Colonic mucosa (tissue), 4 donors: ENCODE data around the gene TENM3. TPM values are rescaled to one million over a fixed set of nuclear protein-coding genes. Genes with fewer than 3 reads are reported as not detected.

ENCODE experiments used
- DNase-seq: peaks from one replicate; pipeline ENCODE4 v3.0.0-alpha.2; 2020
- H3K27ac ChIP-seq: fragments of 200-600 bp; one replicate; pipeline ENCODE4 v1.8.0; 2021
- H3K27me3 ChIP-seq: fragments of 200-600 bp; one replicate; pipeline ENCODE4 v1.8.0; 2021
- H3K36me3 ChIP-seq: fragments of 200-600 bp; one replicate; pipeline ENCODE4 v1.8.0; 2021
- H3K4me1 ChIP-seq: fragments of 200-600 bp; one replicate; pipeline ENCODE4 v1.8.0; 2021; ENCODE audit warnings: mild to moderate bottlenecking
- H3K4me3 ChIP-seq: fragments of 200-600 bp; one replicate; pipeline ENCODE4 v1.8.0; 2021
- H3K9ac ChIP-seq, 2 donors: one replicate each; pipeline ENCODE4 v1.7.0; 2013; ENCODE audit warnings: control low read depth in 2 of 2, low read depth in 2 of 2, low read length in 2 of 2
- H3K9me3 ChIP-seq: fragments of 200-600 bp; one replicate; pipeline ENCODE4 v1.8.0; 2021
- CTCF ChIP-seq: fragments of 200-600 bp; IDR thresholded peaks from one replicate; pipeline ENCODE4 v1.8.0; 2022; ENCODE audit warnings: antibody characterized with exemption, mild to moderate bottlenecking
- intact Hi-C: fragments of 100-400 bp; cut with DNase I; formaldehyde crosslinking; loops from one replicate; pipeline ENCODE4 v1.14.1; 2022
- total RNA-seq, 2 donors: library from RNA; stranded (reverse); fragmentation: NEBNext Ultra II Directional in 1 of 2; extraction: Animal tissue kit (Norgen Biotek cat#: 25700) in 1 of 2; gene quantifications; one replicate each; pipeline ENCODE4 v1.2.1, GENCODE V29; 2021
- donor health status: healthy.
- donor health status: DM: no; HTN: no; CAD: no.
- donor health status: DM: no; HTN: no; CAD: no.

The TENM3 gene
- total RNA-seq, 2 donors from 2014 or later: 0.32 to 1.6 TPM

GRCh38 chr4:182749667-182750167, 506.5 kb downstream of the TENM3 start:
- H3K9ac ChIP-seq: no peak overlapping the region
- intact Hi-C loops: no loop called here
- H3K36me3 ChIP-seq: no peaks in the 10 kb centered on the region
- H3K9me3 ChIP-seq: no peaks in the 10 kb centered on the region
- DNase-seq: no peak
- no peaks in the 10 kb centered on the region for H3K27me3 ChIP-seq
- H3K4me3 ChIP-seq: no peak overlapping the region
- no peak overlapping the region for H3K27ac ChIP-seq
- no peaks in the 10 kb centered on the region for H3K4me1 ChIP-seq
- no peak for TF ChIP-seq CTCF

GRCh38 chr4:182752158-182752910, 509.1 kb downstream of the TENM3 start:
- no peak overlapping the region for H3K4me3 ChIP-seq
- TF ChIP-seq CTCF: no peak
- intact Hi-C loops: no loop called here
- DNase-seq: no peak
- no peak overlapping the region for H3K27ac ChIP-seq
- H3K4me1 ChIP-seq: no peaks in the 10 kb centered on the region
- no peaks in the 10 kb centered on the region for H3K27me3 ChIP-seq
- no peak overlapping the region for H3K9ac ChIP-seq
- no peaks in the 10 kb centered on the region for H3K36me3 ChIP-seq
- H3K9me3 ChIP-seq: no peaks in the 10 kb centered on the region

- H3K36me3 ChIP-seq: no peaks in the 10 kb centered on the region
- H3K27ac ChIP-seq: no peak overlapping the region
- intact Hi-C loops: no loop called here
- no peaks in the 10 kb centered on the region for H3K4me1 ChIP-seq
- no peak for DNase-seq
- H3K9ac ChIP-seq: no peak overlapping the region
- no peaks in the 10 kb centered on the region for H3K9me3 ChIP-seq
- TF ChIP-seq CTCF: no peak
- H3K4me3 ChIP-seq: no peak overlapping the region
- H3K27me3 ChIP-seq: no peaks in the 10 kb centered on the region
Observed at GRCh38 chr4:182754895-182755294, 511.7 kb downstream of the TENM3 start.

GRCh38 chr4:182756161-182756690, 513.0 kb downstream of the TENM3 start:
- H3K4me1 ChIP-seq: no peaks in the 10 kb centered on the region
- DNase-seq: no peak
- H3K27me3 ChIP-seq: no peaks in the 10 kb centered on the region
- no peak overlapping the region for H3K27ac ChIP-seq
- H3K9me3 ChIP-seq: no peaks in the 10 kb centered on the region
- no peaks in the 10 kb centered on the region for H3K36me3 ChIP-seq
- intact Hi-C loops: no loop called here
- no peak overlapping the region for H3K4me3 ChIP-seq
- TF ChIP-seq CTCF: no peak
- no peak overlapping the region for H3K9ac ChIP-seq

GRCh38 chr4:182758273-182758672, 515.1 kb downstream of the TENM3 start:
- no peak for TF ChIP-seq CTCF
- H3K4me3 ChIP-seq: no peak overlapping the region
- no peaks in the 10 kb centered on the region for H3K4me1 ChIP-seq
- intact Hi-C loops: no loop called here
- DNase-seq: no peak
- H3K36me3 ChIP-seq: no peaks in the 10 kb centered on the region
- H3K9me3 ChIP-seq: no peaks in the 10 kb centered on the region
- H3K27ac ChIP-seq: no peak overlapping the region
- H3K27me3 ChIP-seq: no peaks in the 10 kb centered on the region
- H3K9ac ChIP-seq: no peak overlapping the region
